Body of pancreas (tissue), 4 donors: Measurements from ENCODE around the gene DUSP28. TPM values are rescaled to one million over a fixed set of nuclear protein-coding genes. Genes with fewer than 3 reads are reported as not detected.

Experiments
- ATAC-seq: fragments of 150-250 bp; one replicate; pipeline ENCODE4 v1.9.1; 2016
- DNase-seq, 4 donors: peaks; one replicate each; pipeline ENCODE4 v3.0.0-alpha.2; 2019
- H3K27ac ChIP-seq, 4 donors: fragments of 200-600 bp; sonication (generic); 1 replicate in 3 of 4; 2 replicates in 1 of 4; pipeline versions ENCODE4 v1.5.1 to v1.6.1; 2016 to 2019; ENCODE audit warnings: mild to moderate bottlenecking in 1 of 4, mixed read lengths in 1 of 4, moderate library complexity in 1 of 4
- H3K27me3 ChIP-seq, 2 donors: fragments of 200-600 bp; sonication (generic); one replicate each; pipeline ENCODE4 v1.6.0; 2016; ENCODE audit warnings: mild to moderate bottlenecking in 1 of 2
- H3K36me3 ChIP-seq, 2 donors: fragments of 200-600 bp; sonication (generic); replicated peaks in 1 of 2; 2 replicates each; pipeline ENCODE4 v1.5.1; 2016; ENCODE audit warnings: low read depth in 2 of 2; ENCODE audit not compliant: insufficient read depth in 1 of 2
- H3K4me1 ChIP-seq: fragments of 200-600 bp; sonication (generic); one replicate; pipeline ENCODE4 v1.6.0; 2016
- H3K4me3 ChIP-seq, 2 donors: fragments of 200-600 bp; sonication (generic); 1 replicate in 1 of 2; 2 replicates in 1 of 2; pipeline ENCODE4 v1.5.1; 2016 to 2019
- H3K9me3 ChIP-seq, 3 donors: fragments of 200-600 bp; sonication (generic); 1 replicate in 2 of 3; 2 replicates in 1 of 3; pipeline ENCODE4 v1.5.1; 2016
- POLR2A ChIP-seq, 3 donors: fragments of 450-650 bp; IDR thresholded peaks; one replicate each; pipeline ENCODE4 v1.6.1; 2016; ENCODE audit warnings: antibody characterized with exemption in 3 of 3, mild to moderate bottlenecking in 2 of 3
- WGBS, 2 donors: methylation state at CpG; one replicate each; pipeline ENCODE4 v1.1.5; 2017; 5-methylcytosine and 5-hydroxymethylcytosine counted together
- intact Hi-C: fragments of 100-400 bp; cut with DNase I; formaldehyde crosslinking; loops from one replicate; pipeline ENCODE4 v1.15.1; 2023
- total RNA-seq, 2 donors: library from RNA; depleted of rRNA; stranded (reverse); fragments of >200 nt; gene quantifications; one replicate each; pipeline ENCODE4 v1.1.0, GENCODE V29; 2016
- TF ChIP-seq, protein P1 (sequence below), 7 experiments: fragments of 450-650 bp in 4 of 7; fragments of 200-600 bp in 3 of 7; sonication (generic) in 3 of 7; IDR thresholded peaks; one replicate each; pipeline ENCODE4 v1.5.1; 2016 to 2019; ENCODE audit warnings: antibody characterized with exemption in 7 of 7

Gene DUSP28
- total RNA-seq, 2 donors from 2014 or later: 4.7 to 6.6 TPM

DNA sequence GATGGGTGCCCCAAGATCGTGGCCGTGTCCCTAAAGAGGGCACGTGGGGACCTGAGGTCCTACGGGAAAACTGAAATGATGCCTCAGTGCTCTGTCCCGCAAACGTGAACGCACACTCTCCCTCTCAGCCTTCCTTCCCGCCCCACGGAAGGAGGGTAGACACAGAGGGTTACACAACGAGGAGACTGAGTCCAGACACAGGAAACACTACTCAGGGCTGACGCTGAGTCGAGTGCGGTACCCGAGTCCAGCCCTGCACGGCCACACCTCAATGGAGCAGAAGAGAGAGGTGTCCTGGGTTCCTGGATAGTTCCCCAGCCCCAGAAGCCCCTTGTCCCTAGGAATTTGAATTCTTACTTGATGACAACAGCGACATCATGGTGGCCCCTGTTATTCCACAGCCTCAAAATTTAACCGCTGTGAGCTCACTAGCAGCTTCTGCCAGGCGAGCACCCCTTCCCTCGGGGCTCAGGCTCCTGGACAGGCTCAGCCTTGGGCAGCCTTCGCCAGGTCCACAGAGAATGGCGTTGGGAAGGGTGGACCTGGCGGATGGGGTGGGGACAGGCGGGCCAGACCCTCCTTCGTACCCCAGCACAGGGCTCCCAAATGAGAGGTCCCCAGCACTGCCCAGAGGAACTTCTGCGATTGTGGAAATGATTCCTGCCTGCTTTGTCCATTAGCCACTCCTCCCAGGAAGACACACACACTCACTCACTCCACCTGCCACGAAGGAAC, 7.1 kb downstream of the DUSP28 start:
- H3K36me3 ChIP-seq: no peaks in the 10 kb centered on the region
- ATAC-seq (no peak), DNase-seq (peak; percentile 12 to 38 (median 20))
- no peaks in the 10 kb centered on the region for H3K9me3 ChIP-seq
- no peaks in the 10 kb centered on the region for H3K27me3 ChIP-seq
- peak overlapping the region in 1 of 2 donors; percentile 42 for H3K4me3 ChIP-seq
- H3K27ac ChIP-seq: peak overlapping the region; percentile 90 to 94 (median 93)
- WGBS, 2 donors: 20 to 29% methylated on average over 13 to 26 of the region's 26 CpGs
- H3K4me1 ChIP-seq: peaks cover 68% of the 10 kb centered on the region
- intact Hi-C loops: no loop called here
- TF ChIP-seq, protein P1, sequence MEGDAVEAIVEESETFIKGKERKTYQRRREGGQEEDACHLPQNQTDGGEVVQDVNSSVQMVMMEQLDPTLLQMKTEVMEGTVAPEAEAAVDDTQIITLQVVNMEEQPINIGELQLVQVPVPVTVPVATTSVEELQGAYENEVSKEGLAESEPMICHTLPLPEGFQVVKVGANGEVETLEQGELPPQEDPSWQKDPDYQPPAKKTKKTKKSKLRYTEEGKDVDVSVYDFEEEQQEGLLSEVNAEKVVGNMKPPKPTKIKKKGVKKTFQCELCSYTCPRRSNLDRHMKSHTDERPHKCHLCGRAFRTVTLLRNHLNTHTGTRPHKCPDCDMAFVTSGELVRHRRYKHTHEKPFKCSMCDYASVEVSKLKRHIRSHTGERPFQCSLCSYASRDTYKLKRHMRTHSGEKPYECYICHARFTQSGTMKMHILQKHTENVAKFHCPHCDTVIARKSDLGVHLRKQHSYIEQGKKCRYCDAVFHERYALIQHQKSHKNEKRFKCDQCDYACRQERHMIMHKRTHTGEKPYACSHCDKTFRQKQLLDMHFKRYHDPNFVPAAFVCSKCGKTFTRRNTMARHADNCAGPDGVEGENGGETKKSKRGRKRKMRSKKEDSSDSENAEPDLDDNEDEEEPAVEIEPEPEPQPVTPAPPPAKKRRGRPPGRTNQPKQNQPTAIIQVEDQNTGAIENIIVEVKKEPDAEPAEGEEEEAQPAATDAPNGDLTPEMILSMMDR (IDR thresholded peaks at IDR 0.05): no peak

DNA sequence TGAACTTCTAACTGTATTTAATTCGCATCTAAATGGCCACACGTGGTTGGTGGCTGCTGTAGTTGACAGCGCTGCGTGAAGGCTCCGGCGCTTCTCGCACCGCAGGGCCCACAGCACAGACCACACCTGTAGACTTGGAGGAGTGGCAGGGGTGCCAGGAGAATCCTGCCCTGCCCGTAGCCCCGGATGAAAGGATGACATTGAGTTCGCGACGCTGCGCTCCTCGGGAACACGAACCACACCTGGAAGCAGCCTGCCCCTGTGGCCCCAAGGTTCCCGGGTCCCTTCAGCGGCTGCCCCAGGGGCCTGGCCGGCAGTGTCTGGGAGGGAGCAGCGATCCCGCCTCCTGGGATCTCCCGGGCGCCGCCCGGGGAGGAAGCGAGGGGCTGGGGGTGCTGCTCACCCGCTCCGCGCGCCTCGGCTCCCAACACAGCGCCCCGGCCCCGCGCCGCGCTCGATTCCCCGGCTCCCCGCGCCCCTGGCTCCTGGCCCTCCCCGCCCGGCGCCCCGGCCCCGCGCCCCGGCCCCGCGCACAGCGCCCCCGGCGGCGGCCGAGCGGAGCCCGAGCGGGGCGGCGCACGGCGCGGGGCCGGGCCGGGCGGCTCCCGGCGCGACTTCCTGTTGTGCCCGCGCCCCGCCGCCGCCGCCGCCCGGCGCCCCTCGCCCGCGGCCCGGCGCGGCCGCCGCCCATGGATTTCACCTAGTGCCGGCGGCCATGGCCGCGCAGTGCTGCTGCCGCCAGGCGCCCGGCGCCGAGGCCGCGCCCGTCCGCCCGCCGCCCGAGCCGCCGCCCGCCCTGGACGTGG, 7.9 kb downstream of the DUSP28 start, which contains the start of gene RNPEPL1:
Gene RNPEPL1, plus strand, starts transcription at position 613 of the 806 bp plus-strand sequence. Its CDS starts 103 bp downstream, at position 716.
- H3K9me3 ChIP-seq: no peaks in the 10 kb centered on the region
- H3K27ac ChIP-seq: peak within 1 kb of the TSS; percentile 90 to 94 (median 93)
- H3K4me3 ChIP-seq: peak within 1 kb of the TSS; percentile 32 to 59
- no peaks in the 10 kb centered on the region for H3K27me3 ChIP-seq
- ATAC-seq (peak; percentile 69), DNase-seq (peak; percentile 50 to 63 (median 52))
- intact Hi-C loops: no loop called here
- WGBS, 2 donors: 0 to 1% methylated on average over 2 to 60 of the region's 106 CpGs
- H3K4me1 ChIP-seq: peaks cover 70% of the 10 kb centered on the region
- H3K36me3 ChIP-seq: no peaks in the 10 kb centered on the region
- TF ChIP-seq, protein P1 (IDR thresholded peaks at IDR 0.05): peak in 2 of 7 experiments; percentile 13 to 39
- TF ChIP-seq POLR2A (IDR thresholded peaks at IDR 0.05): peak in 2 of 3 donors; percentile 35 to 50

DNA sequence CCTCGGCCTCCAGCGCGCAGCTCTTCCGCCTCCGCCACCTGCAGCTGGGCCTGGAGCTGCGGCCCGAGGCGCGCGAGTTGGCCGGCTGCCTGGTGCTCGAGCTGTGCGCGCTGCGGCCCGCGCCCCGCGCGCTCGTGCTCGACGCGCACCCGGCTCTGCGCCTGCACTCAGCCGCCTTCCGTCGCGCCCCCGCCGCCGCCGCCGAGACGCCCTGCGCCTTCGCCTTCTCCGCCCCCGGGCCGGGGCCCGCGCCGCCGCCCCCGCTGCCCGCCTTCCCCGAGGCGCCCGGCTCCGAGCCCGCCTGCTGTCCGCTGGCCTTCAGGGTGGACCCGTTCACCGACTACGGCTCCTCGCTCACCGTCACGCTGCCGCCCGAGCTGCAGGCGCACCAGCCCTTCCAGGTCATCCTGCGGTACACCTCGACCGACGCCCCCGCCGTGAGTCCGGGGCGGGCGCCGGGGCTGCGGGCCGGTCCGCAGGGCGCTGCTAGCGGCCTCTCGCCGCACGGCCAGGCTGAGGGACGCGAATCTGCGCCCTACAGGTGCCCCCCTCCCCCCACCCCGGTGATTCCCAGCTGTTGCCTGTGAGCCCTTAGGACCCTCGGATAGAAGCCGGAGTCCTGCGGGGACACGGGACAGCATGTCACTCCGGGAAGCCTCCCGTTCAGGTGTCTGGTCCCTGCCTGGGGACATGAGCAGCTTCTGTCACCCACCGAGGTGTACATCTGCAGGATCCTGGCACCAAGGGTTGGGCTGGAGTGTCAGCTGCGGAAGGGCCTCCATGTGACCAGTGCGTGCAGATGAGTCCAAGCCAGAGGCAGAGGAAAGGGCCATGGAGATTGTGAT, 8.7 kb downstream of the DUSP28 start:
- H3K36me3 ChIP-seq: no peaks in the 10 kb centered on the region
- peak; percentile 59 for ATAC-seq
- 0 to 1% methylated on average over 27 to 59 of the region's 93 CpGs for WGBS, 2 donors
- no peaks in the 10 kb centered on the region for H3K27me3 ChIP-seq
- peak; percentile 74 to 84 (median 78) for DNase-seq
- H3K4me1 ChIP-seq: peaks cover 70% of the 10 kb centered on the region
- peak overlapping the region; percentile 32 to 59 for H3K4me3 ChIP-seq
- TF ChIP-seq POLR2A (IDR thresholded peaks at IDR 0.05): peak in 1 of 3 donors; percentile 11
- TF ChIP-seq, protein P1 (IDR thresholded peaks at IDR 0.05): peak in 1 of 7 experiments; percentile 3
- no peaks in the 10 kb centered on the region for H3K9me3 ChIP-seq
- intact Hi-C loops: no loop called here
- H3K27ac ChIP-seq: peak overlapping the region; percentile 63 to 81 (median 78)

- TF ChIP-seq, protein P1 (IDR thresholded peaks at IDR 0.05): no peak
- no peak for TF ChIP-seq POLR2A (IDR thresholded peaks at IDR 0.05)
- Histone ChIP-seq H3K36me3 (no peaks in the 10 kb centered on the region), H3K27me3 (no peaks in the 10 kb centered on the region), H3K4me1 (peaks cover 65% of the 10 kb centered on the region), H3K4me3 (peak overlapping the region; percentile 32 to 59), H3K27ac (peak overlapping the region in 2 of 4 donors; percentile 80 to 81), H3K9me3 (no peaks in the 10 kb centered on the region)
- DNase-seq: peak in 1 of 4 donors; percentile 26
- 27 to 45% methylated on average over 5 to 9 of the region's 9 CpGs for WGBS, 2 donors
- ATAC-seq: no peak
- intact Hi-C loops: no loop called here
Measured at GRCh38 chr2:240569523-240569997, 9.4 kb downstream of the DUSP28 start.
